ENCODE measurements around the gene NTMT1.

GRCh38 chr9:129654554-129655040 lies 28.6 kb downstream of the NTMT1 start:
- TF ChIP-seq CTCF (IDR thresholded peaks at IDR 0.05) = no peak
- TF ChIP-seq POLR2A (IDR thresholded peaks at IDR 0.05) = no peak
